ENCODE measurements around the gene KCNK3.

The KCNK3 gene

DNA sequence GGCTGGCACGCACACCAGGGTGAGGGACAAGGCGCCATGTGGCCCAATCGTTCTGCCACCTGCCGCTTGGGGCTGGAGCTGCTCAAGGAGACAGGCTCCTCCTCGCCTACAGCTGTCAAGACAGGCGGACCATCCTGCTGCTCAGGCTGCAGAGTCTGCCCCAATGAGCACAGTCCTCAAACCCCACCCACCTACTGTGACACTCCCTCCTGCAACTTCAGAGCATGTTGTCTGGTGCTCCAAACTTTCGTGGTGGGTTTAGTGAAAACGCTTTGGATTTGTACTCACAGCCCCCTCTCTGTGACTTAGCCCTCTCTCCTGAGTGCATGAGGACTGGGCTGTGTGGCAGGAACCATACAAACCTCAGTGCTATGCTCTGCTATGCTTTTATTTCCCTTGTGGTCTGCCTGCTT lies 48.4 kb downstream of the KCNK3 start:
- no peak overlapping the region for H3K4me3 ChIP-seq (replicated peaks; ENCODE audit: insufficient read depth, low read length)
- H3K27me3 ChIP-seq (ENCODE audit: insufficient read depth, poor library complexity, severe bottlenecking) = peaks cover 9% of the 10 kb centered on the region
- no peak for DNase-seq (ENCODE audit: low read depth in 1 of 2, low spot score in 1 of 2)
- TF ChIP-seq REST (IDR thresholded peaks at IDR 0.05; ENCODE audit: insufficient replicate concordance, low read depth) (no peak), SPI1 (IDR thresholded peaks at IDR 0.05; ENCODE audit: borderline replicate concordance, low read depth) (no peak), GABPA (IDR thresholded peaks at IDR 0.05; ENCODE audit: low read depth) (no peak), POLR2AphosphoS5 (IDR thresholded peaks at IDR 0.05; ENCODE audit: low read depth) (no peak)
- TF ChIP-seq, protein P1, sequence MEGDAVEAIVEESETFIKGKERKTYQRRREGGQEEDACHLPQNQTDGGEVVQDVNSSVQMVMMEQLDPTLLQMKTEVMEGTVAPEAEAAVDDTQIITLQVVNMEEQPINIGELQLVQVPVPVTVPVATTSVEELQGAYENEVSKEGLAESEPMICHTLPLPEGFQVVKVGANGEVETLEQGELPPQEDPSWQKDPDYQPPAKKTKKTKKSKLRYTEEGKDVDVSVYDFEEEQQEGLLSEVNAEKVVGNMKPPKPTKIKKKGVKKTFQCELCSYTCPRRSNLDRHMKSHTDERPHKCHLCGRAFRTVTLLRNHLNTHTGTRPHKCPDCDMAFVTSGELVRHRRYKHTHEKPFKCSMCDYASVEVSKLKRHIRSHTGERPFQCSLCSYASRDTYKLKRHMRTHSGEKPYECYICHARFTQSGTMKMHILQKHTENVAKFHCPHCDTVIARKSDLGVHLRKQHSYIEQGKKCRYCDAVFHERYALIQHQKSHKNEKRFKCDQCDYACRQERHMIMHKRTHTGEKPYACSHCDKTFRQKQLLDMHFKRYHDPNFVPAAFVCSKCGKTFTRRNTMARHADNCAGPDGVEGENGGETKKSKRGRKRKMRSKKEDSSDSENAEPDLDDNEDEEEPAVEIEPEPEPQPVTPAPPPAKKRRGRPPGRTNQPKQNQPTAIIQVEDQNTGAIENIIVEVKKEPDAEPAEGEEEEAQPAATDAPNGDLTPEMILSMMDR (IDR thresholded peaks at IDR 0.05; ENCODE audit: insufficient read depth, low read length) = no peak
- H3K27ac ChIP-seq (replicated peaks) = no peak overlapping the region

- no peak overlapping the region for H3K27ac ChIP-seq (replicated peaks)
- H3K4me3 ChIP-seq (replicated peaks; ENCODE audit: insufficient read depth, low read length) = no peak overlapping the region
- H3K27me3 ChIP-seq (ENCODE audit: insufficient read depth, poor library complexity, severe bottlenecking) = peaks cover 9% of the 10 kb centered on the region
- no peak for DNase-seq (ENCODE audit: low read depth in 1 of 2, low spot score in 1 of 2)
- TF ChIP-seq GABPA (IDR thresholded peaks at IDR 0.05; ENCODE audit: low read depth) (no peak), SPI1 (IDR thresholded peaks at IDR 0.05; ENCODE audit: borderline replicate concordance, low read depth) (no peak), POLR2AphosphoS5 (IDR thresholded peaks at IDR 0.05; ENCODE audit: low read depth) (no peak), REST (IDR thresholded peaks at IDR 0.05; ENCODE audit: insufficient replicate concordance, low read depth) (no peak)
Observed at GRCh38 chr2:26742048-26742770, 49.7 kb downstream of the KCNK3 start.

DNA sequence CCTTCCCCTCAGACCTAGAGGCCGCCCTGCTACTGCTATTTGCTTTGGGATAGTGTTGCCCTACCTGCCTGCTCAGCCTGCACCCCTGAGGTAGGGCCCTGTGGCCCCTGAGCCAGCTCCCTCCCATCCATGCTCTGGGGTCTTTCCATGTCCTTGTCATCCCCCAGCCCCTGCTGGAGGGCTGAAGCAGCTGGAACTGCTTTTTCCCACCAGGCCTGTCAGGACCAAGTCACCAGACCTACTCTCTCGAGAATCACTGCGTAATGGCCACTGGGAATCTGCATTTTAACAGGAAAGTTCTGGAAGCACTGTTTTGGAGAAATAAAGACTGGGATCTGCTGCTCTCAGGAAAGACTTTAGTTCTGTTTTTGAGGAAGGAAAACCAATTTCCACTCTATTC lies 51.3 kb downstream of the KCNK3 start:
- no peak for DNase-seq (ENCODE audit: low read depth in 1 of 2, low spot score in 1 of 2)
- H3K27me3 ChIP-seq (ENCODE audit: insufficient read depth, poor library complexity, severe bottlenecking) = peaks cover 7% of the 10 kb centered on the region
- H3K4me3 ChIP-seq (replicated peaks; ENCODE audit: insufficient read depth, low read length) = no peak overlapping the region
- no peak for TF ChIP-seq SPI1 (IDR thresholded peaks at IDR 0.05; ENCODE audit: borderline replicate concordance, low read depth)
- no peak for TF ChIP-seq REST (IDR thresholded peaks at IDR 0.05; ENCODE audit: insufficient replicate concordance, low read depth)
- TF ChIP-seq, protein P1 (IDR thresholded peaks at IDR 0.05; ENCODE audit: insufficient read depth, low read length) = no peak
- TF ChIP-seq POLR2AphosphoS5 (IDR thresholded peaks at IDR 0.05; ENCODE audit: low read depth) = no peak
- no peak for TF ChIP-seq GABPA (IDR thresholded peaks at IDR 0.05; ENCODE audit: low read depth)
- no peak overlapping the region for H3K27ac ChIP-seq (replicated peaks)

Data from HL-60 (cell line).